Esophagus muscularis mucosa (tissue), 4 donors: ENCODE results near the gene PLA2G4F. TPM values are rescaled to one million over a fixed set of nuclear protein-coding genes. Genes with fewer than 3 reads are reported as not detected.

Experiments used
- DNase-seq: peaks from one replicate; pipeline ENCODE4 v3.0.0-alpha.2; 2017; ENCODE audit errors: extremely low spot score
- H3K27ac ChIP-seq, 4 donors: fragments of 200-600 bp; sonication (generic); replicated peaks in 1 of 4; 1 replicate in 3 of 4; 2 replicates in 1 of 4; pipeline ENCODE4 v1.5.1; 2016 to 2019; ENCODE audit warnings: mild to moderate bottlenecking in 1 of 4
- H3K27me3 ChIP-seq, 4 donors: fragments of 200-600 bp; sonication (generic); one replicate each; pipeline versions ENCODE4 v1.5.1 to v1.6.0; 2016 to 2019
- H3K36me3 ChIP-seq, 4 donors: fragments of 200-600 bp; sonication (generic); one replicate each; pipeline ENCODE4 v1.5.1; 2016 to 2019
- H3K4me1 ChIP-seq, 4 donors: fragments of 200-600 bp; sonication (generic); one replicate each; pipeline ENCODE4 v1.5.1; 2016 to 2019
- H3K4me3 ChIP-seq, 4 donors: fragments of 200-600 bp; sonication (generic); 1 replicate in 2 of 4; 2 replicates in 2 of 4; pipeline ENCODE4 v1.5.1; 2016 to 2019; ENCODE audit warnings: mild to moderate bottlenecking in 4 of 4, moderate library complexity in 1 of 4
- H3K9me3 ChIP-seq, 4 donors: fragments of 200-600 bp; sonication (generic); 1 replicate in 3 of 4; 2 replicates in 1 of 4; pipeline ENCODE4 v1.5.1; 2016 to 2019
- CTCF ChIP-seq, 3 experiments: fragments of 200-600 bp in 2 of 3; fragments of 450-650 bp in 1 of 3; sonication (generic) in 2 of 3; IDR thresholded peaks; one replicate each; pipeline ENCODE4 v1.5.1; 2017 to 2019; ENCODE audit warnings: antibody characterized with exemption in 3 of 3, mild to moderate bottlenecking in 2 of 3, moderate library complexity in 1 of 3
- EP300 ChIP-seq: sonication (generic); formaldehyde crosslinking; IDR thresholded peaks from one replicate; pipeline ENCODE4 v1.6.1; 2017; ENCODE audit warnings: antibody characterized with exemption
- POLR2A ChIP-seq: fragments of 450-650 bp; IDR thresholded peaks from one replicate; pipeline ENCODE4 v1.6.1; 2017; ENCODE audit warnings: antibody characterized with exemption, moderate library complexity, mild to moderate bottlenecking, low read depth
- POLR2AphosphoS5 ChIP-seq, 2 donors: sonication (generic); formaldehyde crosslinking; IDR thresholded peaks; one replicate each; pipeline ENCODE4 v1.6.1; 2017; ENCODE audit warnings: antibody characterized with exemption in 2 of 2
- WGBS: methylation state at CpG from one replicate; pipeline ENCODE4 v1.1.5; 2018; 5-methylcytosine and 5-hydroxymethylcytosine counted together
- intact Hi-C: fragments of 100-400 bp; cut with DNase I; formaldehyde crosslinking; loops from one replicate; pipeline ENCODE4 v1.15.1; 2023
- total RNA-seq, 4 donors: library from RNA; depleted of rRNA; stranded (reverse); fragments of >200 nt; gene quantifications; one replicate each; pipeline versions ENCODE4 v1.1.0 to v1.2.1, GENCODE V29; 2016

Gene PLA2G4F
- total RNA-seq, 4 donors from 2014 or later, result 0.11 TPM; not detected in 3

DNA sequence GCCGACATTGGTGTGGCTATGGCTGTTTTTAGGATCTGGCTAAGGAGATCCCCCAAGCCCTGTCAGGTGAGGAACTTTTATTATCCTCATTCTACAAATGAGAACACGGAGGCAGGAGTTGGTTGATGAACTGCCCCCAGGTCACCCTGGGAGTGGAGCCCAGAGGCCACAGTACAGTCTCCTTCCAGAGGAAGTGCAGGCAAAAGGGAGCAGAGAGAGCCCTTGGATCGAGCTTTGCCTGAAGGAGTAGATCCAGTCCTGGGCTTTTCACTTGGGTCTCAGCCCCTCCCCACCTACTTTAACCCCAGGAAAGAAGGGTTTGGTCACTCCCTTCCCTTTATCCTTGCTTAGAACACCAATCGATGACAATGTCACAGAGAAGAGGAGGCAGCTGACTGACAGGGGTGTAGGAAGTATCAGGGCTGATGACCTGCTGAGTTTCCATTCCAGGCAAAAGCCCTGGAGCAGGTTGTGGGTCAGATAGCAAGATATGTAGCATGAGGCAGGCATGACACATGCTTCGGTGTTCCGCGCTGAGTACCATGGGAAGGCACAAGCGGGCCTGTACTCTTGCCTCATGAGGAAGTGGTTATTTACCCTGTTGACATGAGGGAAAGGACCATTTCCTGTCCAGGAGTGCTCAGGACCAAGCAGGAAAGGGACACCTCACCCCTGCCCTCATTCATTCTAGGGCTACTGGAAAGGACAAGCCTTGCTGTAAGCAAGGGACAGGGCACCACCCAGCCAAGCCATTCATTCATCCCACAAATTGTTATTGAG, 56.2 kb downstream of the PLA2G4F start:
- 79% methylated on average over 8 of the region's 8 CpGs for WGBS
- intact Hi-C loops, result no loop called here
- Histone ChIP-seq H3K4me1 (no peaks in the 10 kb centered on the region), H3K9me3 (no peaks in the 10 kb centered on the region), H3K27ac (no peak overlapping the region), H3K4me3 (no peak overlapping the region), H3K36me3 (no peaks in the 10 kb centered on the region), H3K27me3 (peaks cover 0 to 5% (median 0%) of the 10 kb centered on the region in 4 donors)
- TF ChIP-seq POLR2A (no peak), CTCF (IDR thresholded peaks at IDR 0.05) (no peak), EP300 (no peak), POLR2AphosphoS5 (IDR thresholded peaks at IDR 0.05) (no peak)
- peak; percentile 92 for DNase-seq

- TF ChIP-seq POLR2AphosphoS5 (IDR thresholded peaks at IDR 0.05) (no peak), POLR2A (no peak), CTCF (IDR thresholded peaks at IDR 0.05) (no peak), EP300 (no peak)
- no peak overlapping the region for H3K27ac ChIP-seq
- H3K36me3 ChIP-seq, result no peaks in the 10 kb centered on the region
- H3K9me3 ChIP-seq, result no peaks in the 10 kb centered on the region
- H3K4me1 ChIP-seq, result peaks cover 0 to 7% (median 3%) of the 10 kb centered on the region in 4 donors
- H3K27me3 ChIP-seq, result peaks cover 0 to 16% (median 0%) of the 10 kb centered on the region in 4 donors
- intact Hi-C loops, result no loop called here
- WGBS, result 87% methylated on average over 5 of the region's 5 CpGs
- no peak for DNase-seq
- H3K4me3 ChIP-seq, result no peak overlapping the region
Measured at GRCh38 chr15:42097018-42097417, 59.4 kb downstream of the PLA2G4F start.

DNA sequence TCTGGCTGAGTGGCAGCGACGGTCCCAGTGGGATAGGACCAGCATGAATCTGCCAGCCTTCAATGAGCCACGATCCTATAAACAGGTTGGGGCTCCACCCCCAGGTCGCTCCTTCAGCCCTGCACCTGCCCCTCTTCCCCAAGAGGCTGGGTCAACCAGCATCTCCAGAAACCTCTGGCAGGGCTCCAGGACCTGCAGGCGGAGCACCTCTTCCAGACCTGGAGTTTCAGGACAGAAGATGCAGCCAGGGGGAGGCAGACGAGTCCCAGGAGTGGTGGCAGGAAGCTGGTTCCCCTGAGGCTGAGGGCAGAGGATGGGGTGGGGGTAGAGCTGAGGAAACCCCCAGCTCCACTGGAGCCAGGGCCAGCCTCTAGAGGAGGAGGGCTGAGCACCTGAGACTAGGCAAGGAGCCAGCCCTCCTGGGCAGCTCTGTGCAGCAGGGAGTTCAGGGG, 61.9 kb downstream of the PLA2G4F start, which contains the start of gene PLA2G4D:
PLA2G4D (minus strand) TSS at position 51 of the 452 bp plus-strand sequence. CDS start 103 bp downstream, outside the sequence.
- WGBS, result 95% methylated on average over 3 of the region's 6 CpGs
- Histone ChIP-seq H3K27me3 (peaks cover 0 to 19% (median 0%) of the 10 kb centered on the region in 4 donors), H3K4me3 (no peak within 1 kb of the TSS), H3K4me1 (peaks cover 0 to 7% (median 3%) of the 10 kb centered on the region in 4 donors), H3K9me3 (no peaks in the 10 kb centered on the region), H3K27ac (no peak within 1 kb of the TSS), H3K36me3 (no peaks in the 10 kb centered on the region)
- DNase-seq, result no peak
- no peak for TF ChIP-seq POLR2A
- no peak for TF ChIP-seq POLR2AphosphoS5 (IDR thresholded peaks at IDR 0.05)
- no peak for TF ChIP-seq CTCF (IDR thresholded peaks at IDR 0.05)
- TF ChIP-seq EP300, result no peak
- intact Hi-C loops, result no loop called here

GRCh38 chr15:42093966-42094365, 62.5 kb downstream of the PLA2G4F start:
- no peak for TF ChIP-seq POLR2A
- no peak for TF ChIP-seq POLR2AphosphoS5 (IDR thresholded peaks at IDR 0.05)
- no peak for TF ChIP-seq EP300
- no peak for TF ChIP-seq CTCF (IDR thresholded peaks at IDR 0.05)
- WGBS, result 94% methylated on average over 5 of the region's 7 CpGs
- H3K27me3 ChIP-seq, result peaks cover 0 to 24% (median 0%) of the 10 kb centered on the region in 4 donors
- intact Hi-C loops, result no loop called here
- no peak overlapping the region for H3K27ac ChIP-seq
- no peak for DNase-seq
- peaks cover 0 to 7% (median 3%) of the 10 kb centered on the region in 4 donors for H3K4me1 ChIP-seq
- no peaks in the 10 kb centered on the region for H3K36me3 ChIP-seq
- H3K4me3 ChIP-seq, result no peak overlapping the region
- no peaks in the 10 kb centered on the region for H3K9me3 ChIP-seq
